WTC11 (cell line): ENCODE results near the gene FBXL13. TPM values are rescaled to one million over a fixed set of nuclear protein-coding genes. Genes with fewer than 3 reads are reported as not detected.
"Not testable (repeated sequence)": the region's sequence is repeated elsewhere in the genome, so short reads cannot be mapped to it uniquely, and the experiment has no call there.

Experiments
- ATAC-seq: fragments of 200-7000 bp; cut with Tn5 transposase; 2 replicates; pipeline ENCODE4 v1.10.0; 2021; ENCODE audit warnings: mild to moderate bottlenecking, moderate library complexity
- CTCF ChIA-PET: fragments of 300-600 bp; sonication (Branson Sonifier 250); formaldehyde crosslinking; loops from one replicate; lab custom pipeline; 2021; ENCODE audit warnings: antibody characterized with exemption; lab: Charles Lee
- POLR2A ChIA-PET: fragments of 350-600 bp; sonication (Branson Sonifier 250); formaldehyde crosslinking; loops from one replicate; lab custom pipeline; 2021; ENCODE audit warnings: antibody characterized with exemption; lab: Charles Lee
- DNase-seq: peaks from one replicate; pipeline ENCODE4 v3.0.0; 2021; ENCODE audit warnings: low spot score
- H3K27ac Mint-ChIP-seq: 2 replicates; pipeline ENCODE4 v1.8.0; 2021; ENCODE audit warnings: mixed read lengths
- H3K27me3 Mint-ChIP-seq: 2 replicates; pipeline ENCODE4 v1.8.0; 2021; ENCODE audit warnings: low read depth, mild to moderate bottlenecking, moderate library complexity, mixed read lengths
- H3K36me3 Mint-ChIP-seq: 2 replicates; pipeline ENCODE4 v1.8.0; 2021; ENCODE audit warnings: mixed read lengths
- H3K4me1 Mint-ChIP-seq: 2 replicates; pipeline ENCODE4 v1.8.0; 2022; ENCODE audit warnings: mixed read lengths
- H3K4me3 Mint-ChIP-seq: 2 replicates; pipeline ENCODE4 v1.8.0; 2021; ENCODE audit warnings: mild to moderate bottlenecking, moderate library complexity, mixed read lengths
- H3K9me3 Mint-ChIP-seq: 2 replicates; pipeline ENCODE4 v1.8.0; 2021; ENCODE audit warnings: mixed read lengths
- IRF1 ChIP-seq: sonication (generic); formaldehyde crosslinking; IDR thresholded peaks from 2 replicates; pipeline ENCODE4 v1.8.0; 2023; ENCODE audit warnings: missing genetic modification reagents
- JAZF1 ChIP-seq: fragments of 250-450 bp; sonication (Bioruptor Pico); IDR thresholded peaks from 2 replicates; pipeline ENCODE4 v1.9.0; 2021; ENCODE audit warnings: moderate library complexity, mild to moderate bottlenecking, inconsistent platforms
- MLX ChIP-seq: sonication (generic); formaldehyde crosslinking; IDR thresholded peaks from 2 replicates; pipeline ENCODE4 v1.8.1; 2023; ENCODE audit warnings: mild to moderate bottlenecking, missing genetic modification reagents, moderate library complexity
- NFATC4 ChIP-seq: fragments of 250-450 bp; sonication (Bioruptor Pico); IDR thresholded peaks from 2 replicates; pipeline ENCODE4 v1.9.0; 2021; ENCODE audit warnings: mild to moderate bottlenecking
- PRDM15 ChIP-seq: sonication (generic); formaldehyde crosslinking; IDR thresholded peaks from 2 replicates; pipeline ENCODE4 v1.8.0; 2022; ENCODE audit warnings: missing genetic modification reagents
- SMAD4 ChIP-seq: sonication (generic); formaldehyde crosslinking; IDR thresholded peaks from 2 replicates; pipeline ENCODE4 v1.8.0; 2022; ENCODE audit warnings: mild to moderate bottlenecking, missing genetic modification reagents
- ZBTB21 ChIP-seq: sonication (generic); formaldehyde crosslinking; IDR thresholded peaks from 2 replicates; pipeline ENCODE4 v1.8.1; 2023; ENCODE audit warnings: mild to moderate bottlenecking, missing genetic modification reagents, borderline replicate concordance
- ZNF263 ChIP-seq: sonication (generic); formaldehyde crosslinking; IDR thresholded peaks from 2 replicates; pipeline ENCODE4 v1.8.1; 2022; ENCODE audit warnings: low read depth, mild to moderate bottlenecking, moderate library complexity, missing genetic modification reagents
- ZNF423 ChIP-seq: fragments of 250-450 bp; sonication (Bioruptor Pico); IDR thresholded peaks from 2 replicates; pipeline ENCODE4 v2.1.2; 2022; ENCODE audit warnings: mild to moderate bottlenecking, moderate library complexity
- total RNA-seq: library from RNA; stranded (reverse); gene quantifications from 3 replicates; pipeline ENCODE4 v1.2.3, GENCODE V29; 2021
- TF ChIP-seq, protein P1 (sequence below): fragments of 250-450 bp; sonication (Bioruptor Pico); conservative IDR thresholded peaks from 2 replicates; pipeline ENCODE4 v1.9.0; 2021; ENCODE audit warnings: mild to moderate bottlenecking
- TF ChIP-seq, protein P2 (sequence below): sonication (generic); formaldehyde crosslinking; IDR thresholded peaks from 2 replicates; pipeline ENCODE4 v1.8.1; 2023; ENCODE audit warnings: mild to moderate bottlenecking, missing genetic modification reagents, borderline replicate concordance
- TF ChIP-seq, protein P3 (sequence below): fragments of 200-600 bp; IDR thresholded peaks from 2 replicates; pipeline ENCODE4 v1.8.0; 2022; ENCODE audit warnings: antibody characterized with exemption

FBXL13 gene
- total RNA-seq, 1 experiment from 2014 or later: 1.7 TPM

GRCh38 chr7:103079836-103080235, 5.2 kb upstream of the FBXL13 start (continued):
- TF ChIP-seq, protein P1, sequence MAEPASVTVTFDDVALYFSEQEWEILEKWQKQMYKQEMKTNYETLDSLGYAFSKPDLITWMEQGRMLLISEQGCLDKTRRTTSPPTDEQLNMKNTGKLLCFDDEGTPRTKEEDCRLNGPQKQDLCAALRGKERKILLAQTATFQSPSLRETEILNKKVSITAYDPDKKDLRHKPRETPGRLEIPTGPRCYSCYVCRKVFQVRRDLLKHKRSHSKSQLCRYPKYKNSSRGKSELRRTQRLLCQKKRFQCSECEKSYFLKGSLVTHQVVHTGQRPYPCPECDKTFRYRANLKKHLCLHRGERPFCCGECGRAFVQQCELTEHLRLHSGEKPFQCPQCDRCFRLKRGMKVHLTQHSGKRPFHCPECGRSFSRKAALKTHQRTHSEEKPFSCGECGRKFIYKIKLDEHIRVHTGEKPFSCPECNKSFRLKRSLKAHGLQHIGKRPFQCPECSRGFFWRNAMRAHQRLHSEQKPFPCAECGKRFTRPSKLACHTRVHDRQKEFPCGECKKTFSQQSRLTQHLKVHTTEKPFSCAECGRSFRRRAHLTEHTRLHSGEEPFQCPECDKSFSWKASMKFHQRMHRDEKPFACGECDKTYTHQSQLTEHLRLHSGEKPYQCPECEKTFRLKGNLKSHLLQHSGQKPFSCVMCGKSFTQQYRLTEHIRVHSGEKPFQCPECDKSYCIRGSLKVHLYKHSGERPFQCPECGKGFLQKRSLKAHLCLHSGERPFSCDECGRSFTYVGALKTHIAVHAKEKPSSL: no peak
- TF ChIP-seq NFATC4 (CRISPR knock-in tag): no peak
- TF ChIP-seq JAZF1 (CRISPR knock-in tag): no peak
- TF ChIP-seq, protein P2, sequence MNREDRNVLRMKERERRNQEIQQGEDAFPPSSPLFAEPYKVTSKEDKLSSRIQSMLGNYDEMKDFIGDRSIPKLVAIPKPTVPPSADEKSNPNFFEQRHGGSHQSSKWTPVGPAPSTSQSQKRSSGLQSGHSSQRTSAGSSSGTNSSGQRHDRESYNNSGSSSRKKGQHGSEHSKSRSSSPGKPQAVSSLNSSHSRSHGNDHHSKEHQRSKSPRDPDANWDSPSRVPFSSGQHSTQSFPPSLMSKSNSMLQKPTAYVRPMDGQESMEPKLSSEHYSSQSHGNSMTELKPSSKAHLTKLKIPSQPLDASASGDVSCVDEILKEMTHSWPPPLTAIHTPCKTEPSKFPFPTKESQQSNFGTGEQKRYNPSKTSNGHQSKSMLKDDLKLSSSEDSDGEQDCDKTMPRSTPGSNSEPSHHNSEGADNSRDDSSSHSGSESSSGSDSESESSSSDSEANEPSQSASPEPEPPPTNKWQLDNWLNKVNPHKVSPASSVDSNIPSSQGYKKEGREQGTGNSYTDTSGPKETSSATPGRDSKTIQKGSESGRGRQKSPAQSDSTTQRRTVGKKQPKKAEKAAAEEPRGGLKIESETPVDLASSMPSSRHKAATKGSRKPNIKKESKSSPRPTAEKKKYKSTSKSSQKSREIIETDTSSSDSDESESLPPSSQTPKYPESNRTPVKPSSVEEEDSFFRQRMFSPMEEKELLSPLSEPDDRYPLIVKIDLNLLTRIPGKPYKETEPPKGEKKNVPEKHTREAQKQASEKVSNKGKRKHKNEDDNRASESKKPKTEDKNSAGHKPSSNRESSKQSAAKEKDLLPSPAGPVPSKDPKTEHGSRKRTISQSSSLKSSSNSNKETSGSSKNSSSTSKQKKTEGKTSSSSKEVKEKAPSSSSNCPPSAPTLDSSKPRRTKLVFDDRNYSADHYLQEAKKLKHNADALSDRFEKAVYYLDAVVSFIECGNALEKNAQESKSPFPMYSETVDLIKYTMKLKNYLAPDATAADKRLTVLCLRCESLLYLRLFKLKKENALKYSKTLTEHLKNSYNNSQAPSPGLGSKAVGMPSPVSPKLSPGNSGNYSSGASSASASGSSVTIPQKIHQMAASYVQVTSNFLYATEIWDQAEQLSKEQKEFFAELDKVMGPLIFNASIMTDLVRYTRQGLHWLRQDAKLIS (CRISPR knock-in tag): no peak
- TF ChIP-seq PRDM15 (CRISPR knock-in tag): no peak

DNA sequence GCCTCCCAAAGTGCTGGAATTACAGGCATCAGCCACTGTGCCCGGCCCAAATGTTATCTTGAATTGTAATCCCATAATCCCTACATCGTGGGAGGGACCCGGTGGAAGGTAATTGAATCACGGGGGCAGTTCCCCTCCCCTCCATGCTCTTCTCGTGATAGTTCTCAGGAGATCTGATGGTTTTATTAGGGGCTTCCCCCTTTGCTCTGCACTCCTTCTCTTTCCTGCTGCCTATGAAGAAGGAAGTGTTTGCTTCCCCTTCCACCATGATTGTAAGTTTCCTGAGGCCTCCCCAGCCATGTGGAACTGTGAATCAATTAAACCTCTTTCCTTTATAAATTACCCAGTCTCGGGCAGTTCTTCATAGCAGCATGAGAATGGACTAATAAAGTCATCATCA, 3.6 kb upstream of the FBXL13 start:
- Mint-ChIP-seq H3K27ac (0 out of 2 replicates have a peak overlapping the region, but pooled peaks have one; percentile 14), H3K4me1 (peaks cover 30% of the 10 kb centered on the region)
- ATAC-seq, POLR2A ChIA-PET, H3K9me3 Mint-ChIP-seq, H3K36me3 Mint-ChIP-seq, H3K27me3 Mint-ChIP-seq, H3K4me3 Mint-ChIP-seq, DNase-seq, CTCF ChIA-PET: not testable (repeated sequence)

GRCh38 chr7:103077318-103077717, 2.7 kb upstream of the FBXL13 start:
- no peak overlapping the region for H3K4me3 Mint-ChIP-seq
- no peak for TF ChIP-seq ZNF423
- TF ChIP-seq, protein P2 (CRISPR knock-in tag): no peak
- TF ChIP-seq ZNF263: no peak
- no peak for TF ChIP-seq MLX (CRISPR knock-in tag)
- TF ChIP-seq SMAD4: no peak
- TF ChIP-seq IRF1 (CRISPR knock-in tag): no peak
- TF ChIP-seq ZBTB21: no peak
- TF ChIP-seq, protein P1: no peak
- TF ChIP-seq, protein P3, sequence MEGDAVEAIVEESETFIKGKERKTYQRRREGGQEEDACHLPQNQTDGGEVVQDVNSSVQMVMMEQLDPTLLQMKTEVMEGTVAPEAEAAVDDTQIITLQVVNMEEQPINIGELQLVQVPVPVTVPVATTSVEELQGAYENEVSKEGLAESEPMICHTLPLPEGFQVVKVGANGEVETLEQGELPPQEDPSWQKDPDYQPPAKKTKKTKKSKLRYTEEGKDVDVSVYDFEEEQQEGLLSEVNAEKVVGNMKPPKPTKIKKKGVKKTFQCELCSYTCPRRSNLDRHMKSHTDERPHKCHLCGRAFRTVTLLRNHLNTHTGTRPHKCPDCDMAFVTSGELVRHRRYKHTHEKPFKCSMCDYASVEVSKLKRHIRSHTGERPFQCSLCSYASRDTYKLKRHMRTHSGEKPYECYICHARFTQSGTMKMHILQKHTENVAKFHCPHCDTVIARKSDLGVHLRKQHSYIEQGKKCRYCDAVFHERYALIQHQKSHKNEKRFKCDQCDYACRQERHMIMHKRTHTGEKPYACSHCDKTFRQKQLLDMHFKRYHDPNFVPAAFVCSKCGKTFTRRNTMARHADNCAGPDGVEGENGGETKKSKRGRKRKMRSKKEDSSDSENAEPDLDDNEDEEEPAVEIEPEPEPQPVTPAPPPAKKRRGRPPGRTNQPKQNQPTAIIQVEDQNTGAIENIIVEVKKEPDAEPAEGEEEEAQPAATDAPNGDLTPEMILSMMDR: no peak

More at GRCh38 chr7:103077318-103077717, 2.7 kb upstream of the FBXL13 start:
- H3K4me1 Mint-ChIP-seq: peaks cover 28% of the 10 kb centered on the region
- H3K27me3 Mint-ChIP-seq: no peaks in the 10 kb centered on the region
- DNase-seq (no peak), ATAC-seq (no peak)
- POLR2A ChIA-PET: no interaction called here
- CTCF ChIA-PET: no interaction called here
- H3K36me3 Mint-ChIP-seq: peaks cover 3% of the 10 kb centered on the region
- H3K27ac Mint-ChIP-seq: no peak overlapping the region
- H3K9me3 Mint-ChIP-seq: no peaks in the 10 kb centered on the region
